NB4 (cell line): ENCODE measurements around the gene IL17C.

Experiments
- CTCF ChIP-seq: IDR thresholded peaks from one replicate; pipeline ENCODE4 v1.5.1; 2012; ENCODE audit warnings: low read depth, low read length
- MYC ChIP-seq: IDR thresholded peaks from 2 replicates; pipeline ENCODE4 v1.6.1; 2011; ENCODE audit warnings: low read depth, low read length
- POLR2A ChIP-seq: IDR thresholded peaks from 2 replicates; pipeline ENCODE4 v1.6.1; 2011; ENCODE audit warnings: mild to moderate bottlenecking; ENCODE audit not compliant: insufficient read length; ENCODE audit errors: extremely low read depth

DNA sequence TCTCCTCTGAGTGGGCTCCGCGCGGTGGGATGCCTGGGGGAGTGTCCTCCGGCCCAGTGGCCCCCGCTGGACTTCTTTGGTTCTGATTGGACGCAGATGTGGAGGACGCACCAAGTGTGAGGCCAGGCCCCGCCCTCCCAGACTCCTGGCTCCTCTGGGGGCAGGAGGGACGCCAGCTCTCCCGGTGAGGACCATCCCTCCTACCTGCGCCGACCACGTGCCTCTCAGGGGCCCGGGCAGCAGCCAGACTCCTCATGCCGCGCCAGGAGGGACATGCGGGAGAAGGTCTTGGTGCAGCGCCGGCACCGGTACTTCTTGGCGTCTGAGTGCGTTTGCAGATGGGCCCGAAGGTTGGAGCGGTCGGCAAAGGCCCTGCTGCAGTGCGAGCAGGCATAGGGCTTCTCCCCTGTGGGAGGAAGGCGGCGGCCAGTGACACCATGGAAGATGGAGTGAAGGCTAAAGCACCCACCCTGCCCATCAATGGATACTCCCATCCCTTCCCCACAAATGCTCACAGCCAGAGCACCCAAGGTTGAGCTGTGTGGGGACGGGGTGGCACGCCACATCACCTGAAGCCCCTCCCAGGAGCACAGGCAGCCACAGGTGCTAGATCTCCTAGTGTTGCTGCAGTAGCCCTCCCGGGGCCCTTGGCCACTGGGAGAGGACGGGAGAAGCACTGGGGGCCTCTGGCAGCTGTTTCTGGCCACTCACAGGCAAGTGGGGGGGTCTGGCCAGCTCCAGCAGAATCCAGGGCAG is 40.0 kb downstream of the IL17C start:
- TF ChIP-seq CTCF = no peak
- no peak for TF ChIP-seq POLR2A
- TF ChIP-seq MYC = no peak
